Epithelial cell of esophagus (primary cell): ENCODE data around the gene GPT2.

Experiments used
- DNase-seq: peaks from one replicate; pipeline ENCODE4 v3.0.0; 2010; ENCODE audit warnings: low read depth
- H3K4me3 ChIP-seq: 2 replicates; pipeline ENCODE4 v1.5.1; 2011; ENCODE audit warnings: mild to moderate bottlenecking, low read length, control low read depth
- CTCF ChIP-seq: IDR thresholded peaks from 2 replicates; pipeline ENCODE4 v1.5.1; 2011; ENCODE audit warnings: low read depth, mild to moderate bottlenecking, low read length, control low read depth, inconsistent platforms; ENCODE audit not compliant: insufficient read depth; ENCODE audit errors: missing control alignments

The GPT2 gene

GRCh38 chr16:46961373-46962353, 77.5 kb downstream of the GPT2 start:
- H3K4me3 ChIP-seq: no peak overlapping the region
- no peak for DNase-seq

GRCh38 chr16:46962629-46963028, 78.5 kb downstream of the GPT2 start:
- H3K4me3 ChIP-seq: no peak overlapping the region
- no peak for DNase-seq
- TF ChIP-seq CTCF: no peak

More at GRCh38 chr16:46961373-46962353, 77.5 kb downstream of the GPT2 start:
- TF ChIP-seq CTCF: no peak

GRCh38 chr16:46968063-46968435, 83.9 kb downstream of the GPT2 start:
- DNase-seq: no peak
- no peak overlapping the region for H3K4me3 ChIP-seq
- no peak for TF ChIP-seq CTCF

- no peak for TF ChIP-seq CTCF
- H3K4me3 ChIP-seq: no peak overlapping the region
- DNase-seq: no peak
Observed at GRCh38 chr16:46970089-46970488, 85.9 kb downstream of the GPT2 start.

- DNase-seq: no peak
- no peak overlapping the region for H3K4me3 ChIP-seq
- TF ChIP-seq CTCF: no peak
Observed at GRCh38 chr16:46971271-46971670, 87.1 kb downstream of the GPT2 start.

GRCh38 chr16:46972429-46973206, 88.5 kb downstream of the GPT2 start:
- TF ChIP-seq CTCF: no peak
- peak; percentile 39 for DNase-seq
- H3K4me3 ChIP-seq: peak overlapping the region; percentile 78
